B cell (primary cell): Measurements from ENCODE around the gene ROBO2. TPM values are rescaled to one million over a fixed set of nuclear protein-coding genes. Genes with fewer than 3 reads are reported as not detected.

Experiments
- ATAC-seq: fragments of 200-7000 bp; cut with Tn5 transposase; one replicate; pipeline ENCODE4 v1.10.0; 2021; ENCODE audit warnings: low read depth, mild to moderate bottlenecking, moderate number of reproducible peaks, moderate library complexity
- CTCF ChIA-PET: fragments of 350-600 bp; sonication (Branson Sonifier 250); formaldehyde crosslinking; loops from one replicate; lab custom pipeline; 2021; ENCODE audit warnings: antibody characterized with exemption, inconsistent platforms; lab: Charles Lee
- POLR2A ChIA-PET: fragments of 350-600 bp; sonication (Branson Sonifier 250); formaldehyde crosslinking; loops from one replicate; lab custom pipeline; 2021; ENCODE audit warnings: antibody characterized with exemption; lab: Charles Lee
- DNase-seq: peaks from one replicate; pipeline ENCODE4 v3.0.0; 2013
- H2AFZ ChIP-seq: 2 replicates; pipeline ENCODE4 v1.6.1; 2012; ENCODE audit warnings: mild to moderate bottlenecking, low read depth, low read length; ENCODE audit not compliant: insufficient read depth, poor library complexity, severe bottlenecking
- H3K27ac ChIP-seq, 2 donors: 1 replicate in 1 of 2; 2 replicates in 1 of 2; pipeline ENCODE4 v1.5.1; 2012 to 2013; ENCODE audit warnings: low read length in 2 of 2, mild to moderate bottlenecking in 2 of 2, moderate library complexity in 1 of 2
- H3K27me3 ChIP-seq, 4 experiments: fragments of 200-600 bp in 1 of 4; sonication (generic) in 1 of 4; replicated peaks in 1 of 4; 1 replicate in 2 of 4; 2 replicates in 2 of 4; pipeline versions ENCODE4 v1.6.1 to v1.7.0; 2013 to 2016; ENCODE audit warnings: low read length in 3 of 4, mild to moderate bottlenecking in 2 of 4, mixed read lengths in 1 of 4, moderate library complexity in 1 of 4; ENCODE audit not compliant: insufficient read depth in 4 of 4, control insufficient read depth in 3 of 4; ENCODE audit errors: control extremely low read depth in 1 of 4
- H3K36me3 ChIP-seq, 2 experiments: replicated peaks in 1 of 2; 1 replicate in 1 of 2; 2 replicates in 1 of 2; pipeline versions ENCODE4 v1.6.1 to v1.7.1; 2013; ENCODE audit warnings: low read length in 1 of 2; ENCODE audit not compliant: insufficient read depth in 2 of 2, control insufficient read depth in 1 of 2; ENCODE audit errors: control extremely low read depth in 1 of 2, extremely low read depth in 1 of 2
- H3K4me1 ChIP-seq, 2 donors: fragments of 200-600 bp in 1 of 2; sonication (generic) in 1 of 2; 1 replicate in 1 of 2; 2 replicates in 1 of 2; pipeline versions ENCODE4 v1.5.1 to v1.6.1; 2013 to 2017; ENCODE audit warnings: low read length in 2 of 2; ENCODE audit not compliant: control insufficient read depth in 2 of 2, insufficient read depth in 2 of 2
- H3K4me2 ChIP-seq: replicated peaks from 2 replicates; pipeline ENCODE3; 2012; ENCODE audit warnings: mild to moderate bottlenecking, low read depth, low read length; ENCODE audit not compliant: poor library complexity, severe bottlenecking
- H3K4me3 ChIP-seq, 5 experiments: fragments of 200-600 bp in 1 of 5; sonication (generic) in 1 of 5; 1 replicate in 3 of 5; 2 replicates in 2 of 5; pipeline versions ENCODE4 v1.5.1 to v1.7.0; 2011 to 2016; ENCODE audit warnings: low read length in 4 of 5, mild to moderate bottlenecking in 4 of 5, low read depth in 2 of 5, control low read depth in 1 of 5, moderate library complexity in 1 of 5; ENCODE audit not compliant: insufficient read depth in 1 of 5; ENCODE audit errors: control extremely low read depth in 1 of 5, extremely low read depth in 1 of 5
- H3K79me2 ChIP-seq: fragments of 200-600 bp; sonication (generic); one replicate; pipeline ENCODE4 v1.6.0; 2016; ENCODE audit warnings: low read length; ENCODE audit not compliant: control insufficient read depth, insufficient read depth
- H3K9ac ChIP-seq: fragments of 200-600 bp; sonication (generic); 2 replicates; pipeline ENCODE4 v1.6.1; 2017; ENCODE audit warnings: mild to moderate bottlenecking, low read length, moderate library complexity
- H3K9me3 ChIP-seq, 3 donors: one replicate each; pipeline versions ENCODE4 v1.6.1 to v1.7.1; 2013; ENCODE audit warnings: low read length in 2 of 3; ENCODE audit not compliant: control insufficient read depth in 2 of 3, insufficient read depth in 1 of 3; ENCODE audit errors: control extremely low read depth in 1 of 3
- H4K20me1 ChIP-seq: 2 replicates; pipeline ENCODE4 v1.6.0; 2012; ENCODE audit warnings: mild to moderate bottlenecking, low read length; ENCODE audit not compliant: insufficient read depth, control insufficient read depth, poor library complexity, severe bottlenecking
- H3K27ac Mint-ChIP-seq: one replicate; pipeline ENCODE4 v1.8.0; 2021; ENCODE audit warnings: mixed read lengths
- H3K27me3 Mint-ChIP-seq: one replicate; pipeline ENCODE4 v1.8.0; 2021; ENCODE audit warnings: mixed read lengths
- H3K4me1 Mint-ChIP-seq: one replicate; pipeline ENCODE4 v1.8.0; 2021; ENCODE audit warnings: mixed read lengths
- H3K4me3 Mint-ChIP-seq: one replicate; pipeline ENCODE4 v1.8.0; 2021; ENCODE audit warnings: mixed read lengths
- H3K9me3 Mint-ChIP-seq: one replicate; pipeline ENCODE4 v1.8.0; 2022; ENCODE audit warnings: mixed read lengths; ENCODE audit not compliant: insufficient read depth
- CTCF ChIP-seq: fragments of 200-600 bp; IDR thresholded peaks from one replicate; pipeline ENCODE4 v1.8.0; 2022; ENCODE audit warnings: antibody characterized with exemption, mild to moderate bottlenecking
- EZH2 ChIP-seq: IDR thresholded peaks from 2 replicates; pipeline ENCODE4 v1.6.1; 2012; ENCODE audit warnings: borderline replicate concordance, low read depth, mild to moderate bottlenecking, moderate library complexity, low read length; ENCODE audit not compliant: insufficient read depth, poor library complexity, severe bottlenecking
- WGBS: methylation state at CpG from one replicate; pipeline ENCODE4 v1.1.5; 2013; ENCODE audit warnings: missing lambda C conversion rate; ENCODE audit not compliant: insufficient coverage; 5-methylcytosine and 5-hydroxymethylcytosine counted together
- intact Hi-C: fragments of 100-400 bp; cut with micrococcal nuclease; formaldehyde crosslinking; loops from one replicate; pipeline ENCODE4 v1.10.0; 2022
- polyA plus RNA-seq: library from polyadenylated mRNA; depleted of rRNA; stranded (reverse); fragments of >200 nt; gene quantifications from 2 replicates; pipeline ENCODE4 v1.2.3, GENCODE V29; 2012
- total RNA-seq, 2 donors: library from RNA; stranded (reverse); fragments of 120-200 nt in 1 of 2; gene quantifications; 1 replicate in 1 of 2; 2 replicates in 1 of 2; pipeline versions ENCODE4 v1.2.3 to v1.2.4, GENCODE V29; 2013 to 2022

ROBO2 gene
- total and polyA plus RNA-seq, 2 donors (not counting 1 experiment from before 2014, with no cell fraction given) = not detected

DNA sequence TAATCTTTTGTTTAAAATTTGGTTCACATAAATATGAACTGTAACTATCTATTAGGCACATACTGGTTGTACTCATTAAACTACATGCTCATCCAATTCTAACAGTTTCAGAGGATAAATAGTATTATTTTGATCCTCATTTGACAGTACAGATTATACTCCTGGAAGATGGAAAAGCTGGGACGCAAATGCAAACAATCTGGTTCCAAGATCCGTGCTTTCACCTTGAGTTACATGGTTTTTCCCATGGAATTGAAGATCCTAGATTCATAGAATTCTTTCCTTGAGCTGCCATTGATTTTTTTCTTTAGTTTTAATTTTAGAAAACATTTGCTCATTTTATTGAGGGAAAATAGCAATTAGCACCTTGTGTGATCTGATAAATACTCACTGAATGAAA lies 285.8 kb downstream of the ROBO2 start:
- no peak for TF ChIP-seq EZH2
- Histone ChIP-seq H3K4me3 (no peak overlapping the region), H3K9me3 (no peaks in the 10 kb centered on the region), H2AFZ (no peak overlapping the region), H3K9ac (no peak overlapping the region), H3K27ac (no peak overlapping the region), H4K20me1 (no peaks in the 10 kb centered on the region), H3K27me3 (no peaks in the 10 kb centered on the region), H3K4me1 (no peaks in the 10 kb centered on the region), H3K4me2 (no peak overlapping the region), H3K36me3 (no peaks in the 10 kb centered on the region), H3K79me2 (no peaks in the 10 kb centered on the region)
- Mint-ChIP-seq H3K9me3 (no peaks in the 10 kb centered on the region), H3K4me3 (no peak overlapping the region), H3K27ac (no peak overlapping the region), H3K4me1 (no peaks in the 10 kb centered on the region), H3K27me3 (no peaks in the 10 kb centered on the region)
- WGBS = no CpG with 5 or more reads among the region's 2 CpGs
- ChIA-PET CTCF (no interaction called here), POLR2A (no interaction called here)
- ATAC-seq (no peak), DNase-seq (no peak)
- intact Hi-C loops = no loop called here

- no peaks in the 10 kb centered on the region for H3K9me3 Mint-ChIP-seq
- Histone ChIP-seq H3K4me3 (no peak overlapping the region), H3K9ac (no peak overlapping the region), H3K79me2 (no peaks in the 10 kb centered on the region), H3K9me3 (no peaks in the 10 kb centered on the region), H3K4me2 (no peak overlapping the region), H2AFZ (no peak overlapping the region), H3K36me3 (no peaks in the 10 kb centered on the region), H4K20me1 (no peaks in the 10 kb centered on the region), H3K27ac (no peak overlapping the region), H3K27me3 (no peaks in the 10 kb centered on the region), H3K4me1 (no peaks in the 10 kb centered on the region)
- TF ChIP-seq EZH2 (no peak), CTCF (no peak)
- no peak overlapping the region for H3K4me3 Mint-ChIP-seq
- H3K27me3 Mint-ChIP-seq = no peaks in the 10 kb centered on the region
- intact Hi-C loops = no loop called here
- no peak overlapping the region for H3K27ac Mint-ChIP-seq
- WGBS = 70% methylated on average over 2 of the region's 5 CpGs
- DNase-seq = no peak
- ChIA-PET CTCF (no interaction called here), POLR2A (no interaction called here)
- ATAC-seq = no peak
- no peaks in the 10 kb centered on the region for H3K4me1 Mint-ChIP-seq
Measured at GRCh38 chr3:77326586-77326985, 286.7 kb downstream of the ROBO2 start.
